ENCODE data around the gene GALR3.
A peak's percentile ranks its signal among the peaks of the same experiment; 100 is the strongest.

The GALR3 gene

DNA sequence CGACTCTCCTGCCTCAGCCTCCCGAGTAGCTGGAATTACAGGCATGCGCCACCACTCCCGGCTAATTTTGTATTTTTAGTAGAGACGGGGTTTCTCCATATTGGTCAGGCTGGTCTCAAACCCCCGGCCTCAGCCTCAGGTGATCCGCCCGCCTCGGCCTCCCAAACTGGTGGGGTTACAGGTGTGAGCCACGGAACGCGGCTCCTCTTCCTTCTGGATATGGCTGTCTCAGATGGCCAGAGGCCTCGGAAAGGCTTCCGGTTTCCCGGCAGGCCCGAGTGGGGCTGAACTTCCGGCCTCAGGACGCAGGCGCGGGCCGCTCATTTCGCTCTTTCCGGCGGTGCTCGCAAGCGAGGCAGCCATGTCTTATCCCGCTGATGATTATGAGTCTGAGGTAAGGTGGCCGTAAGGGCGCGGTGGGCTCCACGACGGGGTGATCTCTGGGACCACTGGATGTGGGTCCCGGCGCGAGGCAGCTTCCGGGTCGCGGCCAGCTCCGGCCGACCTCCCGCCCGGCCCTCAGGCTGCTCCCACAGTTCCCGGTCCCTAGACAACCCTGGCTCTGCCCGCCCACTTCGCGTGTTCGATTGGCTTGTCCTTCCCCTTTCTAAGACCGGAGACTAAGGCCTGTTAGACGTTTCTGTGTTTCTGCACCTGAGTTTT lies 26.0 kb downstream of the GALR3 start, which contains the start of gene EIF3L:
Gene EIF3L, plus strand, starts transcription at position 331 of the 663 bp plus-strand sequence. Its CDS starts 31 bp downstream, at position 362.
- TF ChIP-seq, protein P1, sequence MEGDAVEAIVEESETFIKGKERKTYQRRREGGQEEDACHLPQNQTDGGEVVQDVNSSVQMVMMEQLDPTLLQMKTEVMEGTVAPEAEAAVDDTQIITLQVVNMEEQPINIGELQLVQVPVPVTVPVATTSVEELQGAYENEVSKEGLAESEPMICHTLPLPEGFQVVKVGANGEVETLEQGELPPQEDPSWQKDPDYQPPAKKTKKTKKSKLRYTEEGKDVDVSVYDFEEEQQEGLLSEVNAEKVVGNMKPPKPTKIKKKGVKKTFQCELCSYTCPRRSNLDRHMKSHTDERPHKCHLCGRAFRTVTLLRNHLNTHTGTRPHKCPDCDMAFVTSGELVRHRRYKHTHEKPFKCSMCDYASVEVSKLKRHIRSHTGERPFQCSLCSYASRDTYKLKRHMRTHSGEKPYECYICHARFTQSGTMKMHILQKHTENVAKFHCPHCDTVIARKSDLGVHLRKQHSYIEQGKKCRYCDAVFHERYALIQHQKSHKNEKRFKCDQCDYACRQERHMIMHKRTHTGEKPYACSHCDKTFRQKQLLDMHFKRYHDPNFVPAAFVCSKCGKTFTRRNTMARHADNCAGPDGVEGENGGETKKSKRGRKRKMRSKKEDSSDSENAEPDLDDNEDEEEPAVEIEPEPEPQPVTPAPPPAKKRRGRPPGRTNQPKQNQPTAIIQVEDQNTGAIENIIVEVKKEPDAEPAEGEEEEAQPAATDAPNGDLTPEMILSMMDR (IDR thresholded peaks at IDR 0.05; ENCODE audit: borderline replicate concordance, control extremely low read depth, extremely low read depth, insufficient read depth, missing control alignments): no peak
- peak; percentile 95 for DNase-seq (ENCODE audit: low spot score)
- in situ Hi-C loops (cut with MboI; ENCODE audit: low sequenced_read_pairs, unreplicated experiment): no loop called here

DNA sequence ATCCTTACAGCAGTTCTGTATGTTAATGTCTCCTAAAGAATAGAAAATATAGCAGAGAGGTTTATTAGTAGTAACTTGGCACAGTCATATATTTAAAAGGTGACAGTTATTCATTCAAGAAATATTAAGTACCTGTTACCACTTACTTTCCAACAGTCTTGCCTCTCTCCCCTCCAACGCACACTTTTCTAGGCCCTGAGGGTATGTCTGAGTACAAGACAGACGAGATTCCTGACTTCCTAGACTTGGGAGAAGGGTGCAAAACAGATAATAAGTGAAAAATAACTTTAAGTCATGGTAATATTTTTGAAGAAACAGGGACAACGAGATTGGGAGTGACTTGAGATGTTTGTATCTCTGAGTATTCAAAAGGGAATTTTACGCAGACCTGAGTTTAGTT lies 27.6 kb downstream of the GALR3 start:
- TF ChIP-seq, protein P1 (IDR thresholded peaks at IDR 0.05; ENCODE audit: borderline replicate concordance, control extremely low read depth, extremely low read depth, insufficient read depth, missing control alignments): no peak
- in situ Hi-C loops (cut with MboI; ENCODE audit: low sequenced_read_pairs, unreplicated experiment): no loop called here
- no peak for DNase-seq (ENCODE audit: low spot score)

DNA sequence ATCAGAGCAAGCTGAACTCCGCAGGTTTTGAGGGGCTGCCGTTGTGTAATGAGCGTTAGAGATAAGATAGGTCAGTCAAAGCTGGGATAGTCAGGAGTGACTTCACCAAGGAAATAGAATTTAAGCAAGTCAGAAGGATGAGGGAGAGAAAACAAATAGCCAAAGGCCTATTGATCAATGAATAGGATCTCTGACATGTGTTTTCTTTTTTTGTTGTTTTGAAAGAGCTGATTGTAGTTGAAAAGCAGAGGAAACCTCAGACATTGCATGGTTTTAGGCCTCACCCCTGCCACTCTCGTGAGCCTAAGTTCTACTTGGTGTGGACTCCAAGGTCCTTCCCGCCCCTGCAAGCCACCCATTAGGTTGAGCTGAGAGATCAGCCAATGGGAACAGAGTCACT lies 29.2 kb downstream of the GALR3 start:
- TF ChIP-seq, protein P1 (IDR thresholded peaks at IDR 0.05; ENCODE audit: borderline replicate concordance, control extremely low read depth, extremely low read depth, insufficient read depth, missing control alignments): no peak

DNA sequence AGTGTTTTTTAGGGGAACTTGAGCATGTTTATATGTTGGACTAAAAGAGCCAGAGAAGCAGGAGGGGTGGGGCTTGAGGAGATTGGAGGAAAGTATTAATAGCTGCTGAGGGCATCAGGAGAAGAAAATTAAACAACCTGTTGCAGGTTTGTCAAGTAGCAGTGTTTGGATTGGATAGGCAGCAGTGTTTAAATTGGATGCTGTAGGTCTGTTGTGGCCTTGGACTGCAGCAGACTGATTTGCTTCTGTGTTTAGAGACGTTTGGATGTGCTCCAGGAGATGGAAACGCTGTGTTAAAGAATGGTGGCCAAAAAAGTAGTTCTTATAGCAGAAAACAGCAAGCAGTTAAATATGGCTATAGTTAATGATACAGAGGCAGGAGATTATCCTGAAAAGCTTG lies 31.8 kb downstream of the GALR3 start:
- TF ChIP-seq, protein P1 (IDR thresholded peaks at IDR 0.05; ENCODE audit: borderline replicate concordance, control extremely low read depth, extremely low read depth, insufficient read depth, missing control alignments): no peak
- no peak for DNase-seq (ENCODE audit: low spot score)
- in situ Hi-C loops (cut with MboI; ENCODE audit: low sequenced_read_pairs, unreplicated experiment): no loop called here

More for the DNA sequence above, 29.2 kb downstream of the GALR3 start:
- in situ Hi-C loops (cut with MboI; ENCODE audit: low sequenced_read_pairs, unreplicated experiment): no loop called here
- no peak for DNase-seq (ENCODE audit: low spot score)

DNA sequence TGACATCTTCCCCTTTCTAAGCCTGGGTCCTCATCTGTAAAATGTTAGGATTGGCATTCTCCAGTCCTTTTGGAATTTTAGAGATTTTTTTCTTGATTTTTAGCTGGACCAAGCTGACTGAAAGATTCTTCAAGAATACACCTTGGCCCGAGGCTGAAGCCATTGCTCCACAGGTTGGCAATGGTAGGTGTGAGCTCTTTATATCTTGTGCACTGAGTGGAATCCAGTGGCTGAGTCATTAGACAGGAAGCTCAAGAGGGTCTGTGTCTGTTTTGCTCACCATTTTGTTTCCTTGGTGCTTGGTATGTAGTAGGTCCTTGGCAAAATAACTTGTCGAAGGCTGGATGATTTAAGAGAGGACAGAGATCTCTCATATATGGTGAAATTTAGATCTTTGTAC lies 32.3 kb downstream of the GALR3 start:
- TF ChIP-seq, protein P1 (IDR thresholded peaks at IDR 0.05; ENCODE audit: borderline replicate concordance, control extremely low read depth, extremely low read depth, insufficient read depth, missing control alignments): no peak
- DNase-seq (ENCODE audit: low spot score): no peak
- in situ Hi-C loops (cut with MboI; ENCODE audit: low sequenced_read_pairs, unreplicated experiment): no loop called here

DNA sequence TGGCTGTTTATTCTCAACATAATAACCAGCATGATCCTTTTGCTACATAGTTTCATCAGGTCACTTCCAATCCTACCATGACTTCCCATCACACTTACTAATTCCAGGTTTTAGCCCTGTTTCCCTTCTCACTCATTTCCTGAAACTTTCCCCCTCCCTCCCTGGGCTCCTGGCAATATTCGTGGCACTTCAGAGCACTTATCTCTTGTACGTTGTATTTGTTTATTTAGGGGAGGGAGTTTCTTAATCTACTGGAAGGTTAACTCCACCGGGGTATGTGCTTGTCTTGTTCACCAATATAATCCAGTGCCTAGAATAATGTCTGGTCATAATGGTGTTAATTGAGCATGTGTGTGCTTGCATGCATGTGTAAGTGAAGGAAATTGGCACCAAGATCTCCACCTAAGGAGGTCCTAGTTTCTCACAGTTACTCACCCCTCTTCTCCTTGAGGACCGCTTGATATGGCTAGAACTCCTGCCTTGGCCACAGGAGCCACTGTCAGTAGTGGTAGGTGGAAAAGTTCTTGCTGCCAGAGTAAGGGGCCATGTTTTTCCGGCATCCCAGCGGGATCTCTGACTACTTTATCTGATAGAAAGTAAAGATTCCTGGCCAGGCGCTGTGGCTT lies 37.7 kb downstream of the GALR3 start:
- in situ Hi-C loops (cut with MboI; ENCODE audit: low sequenced_read_pairs, unreplicated experiment): no loop called here
- DNase-seq (ENCODE audit: low spot score): no peak
- TF ChIP-seq, protein P1 (IDR thresholded peaks at IDR 0.05; ENCODE audit: borderline replicate concordance, control extremely low read depth, extremely low read depth, insufficient read depth, missing control alignments): no peak

Data from GM13976 (cell line).